ENCODE data around the gene N4BP2L2. TPM values are rescaled to one million over a fixed set of nuclear protein-coding genes. Genes with fewer than 3 reads are reported as not detected.

The N4BP2L2 gene
- total and polyA plus RNA-seq, 2 experiments from 2014 or later = 63.1 to 160 TPM

GRCh38 chr13:32555613-32556012 is 17.0 kb upstream of the N4BP2L2 start:
- no peaks in the 10 kb centered on the region for H3F3A ChIP-seq (replicated peaks; ENCODE audit: low read depth)
- ATAC-seq = no peak

More at GRCh38 chr13:32555613-32556012, 17.0 kb upstream of the N4BP2L2 start:
- no peak for DNase-seq (ENCODE audit: low spot score)
- Histone ChIP-seq H3K9me2 (ENCODE audit: insufficient read depth) (peaks cover 7% of the 10 kb centered on the region; the same call in 1 of the 2 replicates), H3K27me3 (ENCODE audit: insufficient read depth) (no peaks in the 10 kb centered on the region), H4K20me1 (replicated peaks; ENCODE audit: insufficient read depth) (no peaks in the 10 kb centered on the region), H3K79me2 (replicated peaks; ENCODE audit: insufficient read depth) (no peaks in the 10 kb centered on the region), H3K36me3 (ENCODE audit: insufficient read depth) (no peaks in the 10 kb centered on the region), H2AFZ (no peak overlapping the region), H3K4me1 (ENCODE audit: insufficient read depth) (no peaks in the 10 kb centered on the region), H3K4me3 (no peak overlapping the region), H3K4me2 (no peak overlapping the region), H3K27ac (ENCODE audit: low read depth) (no peak overlapping the region)
- Mint-ChIP-seq H3K27ac (no peak overlapping the region), H3K27me3 (ENCODE audit: insufficient read depth, low read depth, poor library complexity) (peaks cover 3% of the 10 kb centered on the region), H3K4me1 (no peaks in the 10 kb centered on the region), H3K9me3 (peaks cover 8% of the 10 kb centered on the region), H3K4me3 (no peak overlapping the region), H3K36me3 (ENCODE audit: low read depth) (peaks cover 1% of the 10 kb centered on the region; the same call in 1 of the 3 replicates)
- TF ChIP-seq POLR2AphosphoS5 (IDR thresholded peaks at IDR 0.05; ENCODE audit: low read depth) (no peak), EZH2phosphoT487 (IDR thresholded peaks at IDR 0.05; ENCODE audit: unreplicated experiment) (no peak), CREB1 (CRISPR knock-in tag; IDR thresholded peaks at IDR 0.05; ENCODE audit: low read depth) (no peak), JUNB (IDR thresholded peaks at IDR 0.05; ENCODE audit: unreplicated experiment) (no peak), CTCF (conservative IDR thresholded peaks at IDR 0.05; ENCODE audit: low read depth in 2 of 2) (no peak), ZNF114 (CRISPR knock-in tag; IDR thresholded peaks at IDR 0.05) (no peak), ZNF331 (CRISPR knock-in tag; IDR thresholded peaks at IDR 0.05; ENCODE audit: low read depth) (no peak), NANOG (IDR thresholded peaks at IDR 0.05; ENCODE audit: borderline replicate concordance) (no peak), ETS1 (IDR thresholded peaks at IDR 0.05) (no peak), EZH2 (IDR thresholded peaks at IDR 0.05; ENCODE audit: low read depth, unreplicated experiment) (no peak), STAT1 (IDR thresholded peaks at IDR 0.05; ENCODE audit: unreplicated experiment) (no peak)
- TF ChIP-seq, protein P1, sequence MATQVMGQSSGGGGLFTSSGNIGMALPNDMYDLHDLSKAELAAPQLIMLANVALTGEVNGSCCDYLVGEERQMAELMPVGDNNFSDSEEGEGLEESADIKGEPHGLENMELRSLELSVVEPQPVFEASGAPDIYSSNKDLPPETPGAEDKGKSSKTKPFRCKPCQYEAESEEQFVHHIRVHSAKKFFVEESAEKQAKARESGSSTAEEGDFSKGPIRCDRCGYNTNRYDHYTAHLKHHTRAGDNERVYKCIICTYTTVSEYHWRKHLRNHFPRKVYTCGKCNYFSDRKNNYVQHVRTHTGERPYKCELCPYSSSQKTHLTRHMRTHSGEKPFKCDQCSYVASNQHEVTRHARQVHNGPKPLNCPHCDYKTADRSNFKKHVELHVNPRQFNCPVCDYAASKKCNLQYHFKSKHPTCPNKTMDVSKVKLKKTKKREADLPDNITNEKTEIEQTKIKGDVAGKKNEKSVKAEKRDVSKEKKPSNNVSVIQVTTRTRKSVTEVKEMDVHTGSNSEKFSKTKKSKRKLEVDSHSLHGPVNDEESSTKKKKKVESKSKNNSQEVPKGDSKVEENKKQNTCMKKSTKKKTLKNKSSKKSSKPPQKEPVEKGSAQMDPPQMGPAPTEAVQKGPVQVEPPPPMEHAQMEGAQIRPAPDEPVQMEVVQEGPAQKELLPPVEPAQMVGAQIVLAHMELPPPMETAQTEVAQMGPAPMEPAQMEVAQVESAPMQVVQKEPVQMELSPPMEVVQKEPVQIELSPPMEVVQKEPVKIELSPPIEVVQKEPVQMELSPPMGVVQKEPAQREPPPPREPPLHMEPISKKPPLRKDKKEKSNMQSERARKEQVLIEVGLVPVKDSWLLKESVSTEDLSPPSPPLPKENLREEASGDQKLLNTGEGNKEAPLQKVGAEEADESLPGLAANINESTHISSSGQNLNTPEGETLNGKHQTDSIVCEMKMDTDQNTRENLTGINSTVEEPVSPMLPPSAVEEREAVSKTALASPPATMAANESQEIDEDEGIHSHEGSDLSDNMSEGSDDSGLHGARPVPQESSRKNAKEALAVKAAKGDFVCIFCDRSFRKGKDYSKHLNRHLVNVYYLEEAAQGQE (IDR thresholded peaks at IDR 0.05; ENCODE audit: unreplicated experiment) = no peak
- TF ChIP-seq, protein P2, sequence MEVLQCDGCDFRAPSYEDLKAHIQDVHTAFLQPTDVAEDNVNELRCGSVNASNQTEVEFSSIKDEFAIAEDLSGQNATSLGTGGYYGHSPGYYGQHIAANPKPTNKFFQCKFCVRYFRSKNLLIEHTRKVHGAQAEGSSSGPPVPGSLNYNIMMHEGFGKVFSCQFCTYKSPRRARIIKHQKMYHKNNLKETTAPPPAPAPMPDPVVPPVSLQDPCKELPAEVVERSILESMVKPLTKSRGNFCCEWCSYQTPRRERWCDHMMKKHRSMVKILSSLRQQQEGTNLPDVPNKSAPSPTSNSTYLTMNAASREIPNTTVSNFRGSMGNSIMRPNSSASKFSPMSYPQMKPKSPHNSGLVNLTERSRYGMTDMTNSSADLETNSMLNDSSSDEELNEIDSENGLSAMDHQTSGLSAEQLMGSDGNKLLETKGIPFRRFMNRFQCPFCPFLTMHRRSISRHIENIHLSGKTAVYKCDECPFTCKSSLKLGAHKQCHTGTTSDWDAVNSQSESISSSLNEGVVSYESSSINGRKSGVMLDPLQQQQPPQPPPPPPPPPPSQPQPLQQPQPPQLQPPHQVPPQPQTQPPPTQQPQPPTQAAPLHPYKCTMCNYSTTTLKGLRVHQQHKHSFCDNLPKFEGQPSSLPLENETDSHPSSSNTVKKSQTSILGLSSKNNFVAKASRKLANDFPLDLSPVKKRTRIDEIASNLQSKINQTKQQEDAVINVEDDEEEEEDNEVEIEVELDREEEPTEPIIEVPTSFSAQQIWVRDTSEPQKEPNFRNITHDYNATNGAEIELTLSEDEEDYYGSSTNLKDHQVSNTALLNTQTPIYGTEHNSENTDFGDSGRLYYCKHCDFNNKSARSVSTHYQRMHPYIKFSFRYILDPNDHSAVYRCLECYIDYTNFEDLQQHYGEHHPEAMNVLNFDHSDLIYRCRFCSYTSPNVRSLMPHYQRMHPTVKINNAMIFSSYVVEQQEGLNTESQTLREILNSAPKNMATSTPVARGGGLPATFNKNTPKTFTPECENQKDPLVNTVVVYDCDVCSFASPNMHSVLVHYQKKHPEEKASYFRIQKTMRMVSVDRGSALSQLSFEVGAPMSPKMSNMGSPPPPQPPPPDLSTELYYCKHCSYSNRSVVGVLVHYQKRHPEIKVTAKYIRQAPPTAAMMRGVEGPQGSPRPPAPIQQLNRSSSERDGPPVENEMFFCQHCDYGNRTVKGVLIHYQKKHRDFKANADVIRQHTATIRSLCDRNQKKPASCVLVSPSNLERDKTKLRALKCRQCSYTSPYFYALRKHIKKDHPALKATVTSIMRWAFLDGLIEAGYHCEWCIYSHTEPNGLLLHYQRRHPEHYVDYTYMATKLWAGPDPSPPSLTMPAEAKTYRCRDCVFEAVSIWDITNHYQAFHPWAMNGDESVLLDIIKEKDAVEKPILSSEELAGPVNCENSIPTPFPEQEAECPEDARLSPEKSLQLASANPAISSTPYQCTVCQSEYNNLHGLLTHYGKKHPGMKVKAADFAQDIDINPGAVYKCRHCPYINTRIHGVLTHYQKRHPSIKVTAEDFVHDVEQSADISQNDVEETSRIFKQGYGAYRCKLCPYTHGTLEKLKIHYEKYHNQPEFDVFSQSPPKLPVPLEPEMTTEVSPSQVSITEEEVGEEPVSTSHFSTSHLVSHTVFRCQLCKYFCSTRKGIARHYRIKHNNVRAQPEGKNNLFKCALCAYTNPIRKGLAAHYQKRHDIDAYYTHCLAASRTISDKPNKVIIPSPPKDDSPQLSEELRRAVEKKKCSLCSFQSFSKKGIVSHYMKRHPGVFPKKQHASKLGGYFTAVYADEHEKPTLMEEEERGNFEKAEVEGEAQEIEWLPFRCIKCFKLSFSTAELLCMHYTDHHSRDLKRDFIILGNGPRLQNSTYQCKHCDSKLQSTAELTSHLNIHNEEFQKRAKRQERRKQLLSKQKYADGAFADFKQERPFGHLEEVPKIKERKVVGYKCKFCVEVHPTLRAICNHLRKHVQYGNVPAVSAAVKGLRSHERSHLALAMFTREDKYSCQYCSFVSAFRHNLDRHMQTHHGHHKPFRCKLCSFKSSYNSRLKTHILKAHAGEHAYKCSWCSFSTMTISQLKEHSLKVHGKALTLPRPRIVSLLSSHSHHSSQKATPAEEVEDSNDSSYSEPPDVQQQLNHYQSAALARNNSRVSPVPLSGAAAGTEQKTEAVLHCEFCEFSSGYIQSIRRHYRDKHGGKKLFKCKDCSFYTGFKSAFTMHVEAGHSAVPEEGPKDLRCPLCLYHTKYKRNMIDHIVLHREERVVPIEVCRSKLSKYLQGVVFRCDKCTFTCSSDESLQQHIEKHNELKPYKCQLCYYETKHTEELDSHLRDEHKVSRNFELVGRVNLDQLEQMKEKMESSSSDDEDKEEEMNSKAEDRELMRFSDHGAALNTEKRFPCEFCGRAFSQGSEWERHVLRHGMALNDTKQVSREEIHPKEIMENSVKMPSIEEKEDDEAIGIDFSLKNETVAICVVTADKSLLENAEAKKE (CRISPR knock-in tag; IDR thresholded peaks at IDR 0.05) = no peak

All from GM23338 (cell line).